SK-N-SH treated with all-trans-retinoic acid at 6 μM for 48 hours (cell line): ENCODE results near the gene SLC9A2.

Source experiments
- ARNTL ChIP-seq: fragments of 450-650 bp; formaldehyde crosslinking; IDR thresholded peaks from 2 replicates; pipeline ENCODE4 v1.5.0; 2020; ENCODE audit warnings: low read depth, mild to moderate bottlenecking, moderate library complexity, borderline replicate concordance
- BACH2 ChIP-seq: fragments of 250-450 bp; sonication (Bioruptor Pico); IDR thresholded peaks from 2 replicates; pipeline ENCODE4 v1.9.0; 2021; ENCODE audit warnings: mild to moderate bottlenecking, borderline replicate concordance
- CSDC2 ChIP-seq: fragments of 250-450 bp; sonication (Bioruptor Pico); IDR thresholded peaks from 2 replicates; pipeline ENCODE4 v1.5.0; 2020; ENCODE audit warnings: mild to moderate bottlenecking, moderate library complexity
- OSR1 ChIP-seq: fragments of 250-450 bp; sonication (Bioruptor Pico); IDR thresholded peaks from 2 replicates; pipeline ENCODE4 v1.8.0; 2022; ENCODE audit warnings: moderate library complexity, mild to moderate bottlenecking, inconsistent platforms
- PATZ1 ChIP-seq: fragments of 250-450 bp; sonication (Bioruptor Pico); IDR thresholded peaks from 2 replicates; pipeline ENCODE4 v1.8.0; 2020; ENCODE audit warnings: mild to moderate bottlenecking, moderate library complexity, borderline replicate concordance
- ZFP3 ChIP-seq: fragments of 250-450 bp; sonication (Bioruptor Pico); IDR thresholded peaks from 2 replicates; pipeline ENCODE4 v1.5.0; 2020; ENCODE audit warnings: mild to moderate bottlenecking, moderate library complexity
- ZFP30 ChIP-seq: fragments of 450-650 bp; formaldehyde crosslinking; IDR thresholded peaks from 2 replicates; pipeline ENCODE4 v1.5.0; 2022; ENCODE audit warnings: mild to moderate bottlenecking, moderate library complexity

- no peak for TF ChIP-seq ZFP30 (CRISPR knock-in tag)
- no peak for TF ChIP-seq PATZ1 (CRISPR knock-in tag)
- TF ChIP-seq OSR1 (CRISPR knock-in tag): no peak
- no peak for TF ChIP-seq CSDC2 (CRISPR knock-in tag)
- no peak for TF ChIP-seq ARNTL (CRISPR knock-in tag)
- no peak for TF ChIP-seq ZFP3 (CRISPR knock-in tag)
- TF ChIP-seq BACH2 (CRISPR knock-in tag): no peak
These were observed 37.4 kb upstream of the SLC9A2 start for GRCh38 chr2:102581911-102582310.
